IMR-90 (cell line): ENCODE results near the gene SLX4IP. TPM values are rescaled to one million over a fixed set of nuclear protein-coding genes. Genes with fewer than 3 reads are reported as not detected.

Source experiments
- ATAC-seq: fragments of 200-7000 bp; cut with Tn5 transposase; 2 replicates; pipeline ENCODE4 v1.9.1; 2020; ENCODE audit warnings: low read depth, mild to moderate bottlenecking, moderate library complexity
- BruUV-seq: library from RNA; stranded (reverse); fragments of 400-500 nt; replicated peaks from 2 replicates; lab custom pipeline; 2021; lab: Mats Ljungman, UMichigan
- CTCF ChIA-PET: fragments of 300-600 bp; formaldehyde crosslinking; extraction: SDS; loops from one replicate; lab custom pipeline; 2021; ENCODE audit warnings: antibody characterized with exemption; lab: Yijun Ruan, JAX
- POLR2A ChIA-PET: fragments of 300-600 bp; sonication (Branson Sonifier 250); formaldehyde crosslinking; loops from one replicate; lab custom pipeline; 2022; ENCODE audit warnings: antibody characterized with exemption; ENCODE audit not compliant: unreplicated experiment; lab: Charles Lee
- DNase-seq: peaks from one replicate; pipeline ENCODE4 v3.0.0; 2013
- H2AFZ ChIP-seq: replicated peaks from 2 replicates; pipeline ENCODE3; 2013; ENCODE audit warnings: low read length, mild to moderate bottlenecking; ENCODE audit not compliant: poor library complexity
- H2AK5ac ChIP-seq: 2 replicates; pipeline ENCODE4 v1.6.1; 2013; ENCODE audit warnings: low read depth, low read length, inconsistent platforms
- H2AK9ac ChIP-seq: replicated peaks from 2 replicates; pipeline ENCODE3; 2013; ENCODE audit warnings: mild to moderate bottlenecking, low read depth, low read length, moderate library complexity; ENCODE audit not compliant: poor library complexity
- H2BK120ac ChIP-seq: 2 replicates; pipeline ENCODE4 v1.6.1; 2013; ENCODE audit warnings: low read depth, low read length, inconsistent platforms
- H2BK15ac ChIP-seq: 3 replicates; pipeline ENCODE4 v1.6.1; 2013; ENCODE audit warnings: low read depth, low read length, inconsistent platforms
- H2BK20ac ChIP-seq: 2 replicates; pipeline ENCODE4 v1.6.1; 2013; ENCODE audit warnings: low read depth, mild to moderate bottlenecking, inconsistent platforms, low read length, moderate library complexity
- H2BK5ac ChIP-seq: 2 replicates; pipeline ENCODE4 v1.6.1; 2013; ENCODE audit warnings: mild to moderate bottlenecking, low read depth, low read length, inconsistent platforms; ENCODE audit not compliant: poor library complexity, severe bottlenecking
- H3K14ac ChIP-seq: replicated peaks from 2 replicates; pipeline ENCODE4 v1.6.1; 2013; ENCODE audit warnings: low read depth, low read length, inconsistent platforms
- H3K18ac ChIP-seq: 2 replicates; pipeline ENCODE4 v1.6.1; 2013; ENCODE audit warnings: low read depth, low read length, control low read depth
- H3K23ac ChIP-seq: 2 replicates; pipeline ENCODE4 v1.6.1; 2013; ENCODE audit warnings: low read depth, low read length, inconsistent platforms
- H3K27ac ChIP-seq: 2 replicates; pipeline ENCODE4 v1.5.1; 2013; ENCODE audit warnings: mild to moderate bottlenecking, control low read depth, low read length; ENCODE audit not compliant: insufficient read depth
- H3K27me3 ChIP-seq: 2 replicates; pipeline ENCODE4 v1.6.1; 2013; ENCODE audit warnings: low read length; ENCODE audit not compliant: control insufficient read depth, insufficient read depth
- H3K36me3 ChIP-seq: 2 replicates; pipeline ENCODE4 v1.6.1; 2013; ENCODE audit warnings: low read length, mixed read lengths; ENCODE audit not compliant: control insufficient read depth, insufficient read depth
- H3K4ac ChIP-seq: 2 replicates; pipeline ENCODE4 v1.6.1; 2013; ENCODE audit warnings: low read depth, low read length, inconsistent platforms
- H3K4me1 ChIP-seq: 2 replicates; pipeline ENCODE4 v1.6.1; 2013; ENCODE audit warnings: low read length, mixed read lengths; ENCODE audit not compliant: control insufficient read depth, insufficient read depth
- H3K4me2 ChIP-seq: 2 replicates; pipeline ENCODE4 v1.6.1; 2013; ENCODE audit warnings: low read depth, mild to moderate bottlenecking, control low read depth, low read length, moderate library complexity
- H3K4me3 ChIP-seq: 2 replicates; pipeline ENCODE4 v1.5.1; 2013; ENCODE audit warnings: low read depth, mild to moderate bottlenecking, control low read depth, low read length, moderate library complexity; ENCODE audit not compliant: insufficient read depth
- H3K56ac ChIP-seq: 2 replicates; pipeline ENCODE4 v1.6.1; 2013; ENCODE audit warnings: low read length, inconsistent platforms; ENCODE audit not compliant: insufficient read depth; ENCODE audit errors: extremely low read depth
- H3K79me1 ChIP-seq, 2 experiments: 2 replicates each; pipeline ENCODE4 v1.6.1; 2013; ENCODE audit warnings: low read length in 2 of 2, inconsistent platforms in 1 of 2, low read depth in 1 of 2
- H3K9ac ChIP-seq: 2 replicates; pipeline ENCODE4 v1.6.1; 2013; ENCODE audit warnings: low read depth, low read length, control low read depth
- H3K9me1 ChIP-seq: 2 replicates; pipeline ENCODE4 v1.6.1; 2013; ENCODE audit warnings: low read length, inconsistent platforms; ENCODE audit not compliant: insufficient read depth
- H3K9me3 ChIP-seq: 2 replicates; pipeline ENCODE4 v1.6.1; 2013; ENCODE audit warnings: low read length; ENCODE audit not compliant: control insufficient read depth, insufficient read depth
- H4K20me1 ChIP-seq: 2 replicates; pipeline ENCODE4 v1.6.1; 2013; ENCODE audit warnings: low read length, inconsistent platforms; ENCODE audit not compliant: insufficient read depth
- H4K5ac ChIP-seq: 2 replicates; pipeline ENCODE4 v1.6.1; 2013; ENCODE audit warnings: mild to moderate bottlenecking, low read depth, low read length, control low read depth
- H4K8ac ChIP-seq, 2 experiments: 2 replicates each; pipeline ENCODE4 v1.6.1; 2013; ENCODE audit warnings: low read depth in 2 of 2, low read length in 2 of 2, control low read depth in 1 of 2, inconsistent platforms in 1 of 2
- H4K91ac ChIP-seq: 2 replicates; pipeline ENCODE4 v1.6.1; 2013; ENCODE audit warnings: low read depth, low read length, inconsistent platforms; ENCODE audit not compliant: insufficient read depth
- BHLHE40 ChIP-seq: fragments of 150-350 bp; IDR thresholded peaks from 2 replicates; pipeline ENCODE4 v1.6.1; 2016; ENCODE audit warnings: mild to moderate bottlenecking, low read depth, low read length
- CEBPB ChIP-seq: IDR thresholded peaks from 2 replicates; pipeline ENCODE4 v1.6.1; 2012; ENCODE audit warnings: low read depth, low read length, improper control_type of control experiment
- CHD1 ChIP-seq: IDR thresholded peaks from 2 replicates; pipeline ENCODE4 v1.6.1; 2012; ENCODE audit warnings: low read depth, low read length, improper control_type of control experiment
- FOS ChIP-seq: fragments of 150-350 bp; IDR thresholded peaks from 2 replicates; pipeline ENCODE4 v1.6.1; 2016; ENCODE audit warnings: low read depth, low read length
- MAFK ChIP-seq: IDR thresholded peaks from 2 replicates; pipeline ENCODE4 v1.6.1; 2012; ENCODE audit warnings: low read depth, low read length, improper control_type of control experiment
- MAZ ChIP-seq: IDR thresholded peaks from 2 replicates; pipeline ENCODE4 v1.6.1; 2012; ENCODE audit warnings: low read depth, mild to moderate bottlenecking, low read length, improper control_type of control experiment, moderate library complexity, borderline replicate concordance
- MXI1 ChIP-seq: IDR thresholded peaks from 2 replicates; pipeline ENCODE4 v1.6.1; 2012; ENCODE audit warnings: low read depth, mild to moderate bottlenecking, low read length, moderate library complexity, borderline replicate concordance
- NFE2L2 ChIP-seq: fragments of 150-350 bp; IDR thresholded peaks from 2 replicates; pipeline ENCODE4 v1.6.1; 2016; ENCODE audit warnings: low read depth, mild to moderate bottlenecking, low read length
- POLR2A ChIP-seq: IDR thresholded peaks from 2 replicates; pipeline ENCODE4 v1.6.1; 2012; ENCODE audit warnings: mild to moderate bottlenecking, low read depth, low read length
- RAD21 ChIP-seq: IDR thresholded peaks from 2 replicates; pipeline ENCODE4 v1.6.1; 2012; ENCODE audit warnings: low read length, improper control_type of control experiment
- RCOR1 ChIP-seq: IDR thresholded peaks from 2 replicates; pipeline ENCODE4 v1.6.1; 2012; ENCODE audit warnings: mild to moderate bottlenecking, low read length, improper control_type of control experiment; ENCODE audit not compliant: insufficient replicate concordance
- RFX5 ChIP-seq: IDR thresholded peaks from 2 replicates; pipeline ENCODE4 v1.8.0; 2012; ENCODE audit warnings: low read depth, mild to moderate bottlenecking, low read length, moderate library complexity
- SMC3 ChIP-seq: fragments of 150-350 bp; IDR thresholded peaks from 2 replicates; pipeline ENCODE4 v1.6.1; 2016; ENCODE audit warnings: low read depth, mild to moderate bottlenecking, antibody characterized with exemption, low read length, moderate library complexity
- WGBS, 2 experiments: methylation state at CpG; one replicate each; pipeline versions ENCODE4 v1.1.5 to v1.1.7; 2013; ENCODE audit warnings: missing lambda C conversion rate in 2 of 2; ENCODE audit not compliant: insufficient read length in 1 of 2; ENCODE audit errors: extremely low coverage in 2 of 2; 5-methylcytosine and 5-hydroxymethylcytosine counted together
- dilution Hi-C: fragments of 300-500 bp; cut with HindIII; formaldehyde crosslinking; loops from one replicate; pipeline ENCODE4 v1.14.3; 2018; ENCODE audit warnings: low sequenced_read_pairs; ENCODE audit not compliant: unreplicated experiment
- in situ Hi-C: fragments of 300-500 bp; cut with MboI; formaldehyde crosslinking; loops from 3 replicates; pipeline ENCODE4 v1.14.3; 2019; ENCODE audit warnings: low sequenced_read_pairs, inconsistent platforms, mixed read lengths
- intact Hi-C: fragments of 100-400 bp; cut with micrococcal nuclease; formaldehyde crosslinking; loops from 2 replicates; pipeline ENCODE4 v1.10.0; 2022
- polyA plus RNA-seq, 3 experiments: library from polyadenylated mRNA; depleted of rRNA; stranded (reverse); fragments of >200 nt; gene quantifications; 2 replicates each; pipeline ENCODE4 v1.2.3, GENCODE V29; 2012; ENCODE audit warnings: low replicate concordance in 1 of 3
- total RNA-seq: library from RNA; depleted of rRNA; stranded (reverse); fragments of >200 nt; gene quantifications from 2 replicates; pipeline ENCODE4 v1.2.3, GENCODE V29; 2012
- TF ChIP-seq, protein P1 (sequence below): fragments of 150-350 bp; IDR thresholded peaks from 2 replicates; pipeline ENCODE4 v1.6.1; 2017; ENCODE audit warnings: mild to moderate bottlenecking, antibody characterized with exemption, low read length, low read depth
- TF ChIP-seq, protein P2 (sequence below): fragments of 150-350 bp; IDR thresholded peaks from 2 replicates; pipeline ENCODE4 v1.6.1; 2016; ENCODE audit warnings: low read depth, mild to moderate bottlenecking, low read length, moderate library complexity, borderline replicate concordance
- TF ChIP-seq, protein P3 (sequence below): conservative IDR thresholded peaks from 2 replicates; pipeline ENCODE4 v1.5.1; 2012; ENCODE audit warnings: mild to moderate bottlenecking, low read depth, low read length, improper control_type of control experiment

The SLX4IP gene
- total and polyA plus RNA-seq, 2 of the 4 experiments (the other 2 are of a cell fraction), result 1.3 to 5.9 TPM

DNA sequence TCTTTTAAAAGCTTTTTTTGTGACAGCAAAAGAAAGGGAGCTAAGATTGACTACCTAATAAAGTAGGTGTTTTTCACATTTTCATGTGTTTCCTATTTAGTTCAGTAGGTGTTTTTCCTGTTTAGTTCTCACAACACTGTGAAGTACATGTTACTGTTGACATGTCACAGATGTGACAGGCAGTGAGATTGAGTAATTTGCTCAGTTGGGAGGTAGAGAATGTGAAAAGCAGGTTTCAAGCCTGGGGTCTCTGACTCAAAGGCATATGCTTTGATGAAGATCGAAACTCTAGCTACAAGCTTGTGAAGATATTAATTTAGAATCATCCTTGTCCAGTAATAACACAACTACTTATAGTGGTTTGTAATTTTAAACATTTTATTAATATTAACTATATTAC is 43.1 kb downstream of the SLX4IP start:
- Histone ChIP-seq H2BK120ac (no peak overlapping the region), H3K79me1 (peaks cover 4 to 5% of the 10 kb centered on the region in 2 experiments; a peak in 2 of 4 replicates), H2AK5ac (no peak overlapping the region), H4K20me1 (no peaks in the 10 kb centered on the region), H3K23ac (no peak overlapping the region), H2AK9ac (no peak overlapping the region), H3K9me3 (no peaks in the 10 kb centered on the region), H3K18ac (no peak overlapping the region), H3K4ac (no peak overlapping the region), H3K4me2 (no peak overlapping the region), H2BK20ac (no peak overlapping the region), H3K4me3 (no peak overlapping the region), H3K9me1 (no peaks in the 10 kb centered on the region; the same call in 1 of the 2 replicates), H2BK5ac (no peak overlapping the region), H2BK15ac (no peak overlapping the region), H3K4me1 (peaks cover 2% of the 10 kb centered on the region), H3K56ac (no peak overlapping the region), H3K36me3 (no peaks in the 10 kb centered on the region), H3K14ac (no peak overlapping the region), H3K27me3 (no peaks in the 10 kb centered on the region), H4K5ac (no peak overlapping the region), H4K91ac (no peak overlapping the region), H2AFZ (no peak overlapping the region), H3K9ac (no peak overlapping the region), H4K8ac (no peak overlapping the region), H3K27ac (no peak overlapping the region)
- DNase-seq (no peak), ATAC-seq (no peak)
- TF ChIP-seq CEBPB, result no peak
- TF ChIP-seq RFX5, result no peak
- TF ChIP-seq MAFK, result no peak
- TF ChIP-seq, protein P1, sequence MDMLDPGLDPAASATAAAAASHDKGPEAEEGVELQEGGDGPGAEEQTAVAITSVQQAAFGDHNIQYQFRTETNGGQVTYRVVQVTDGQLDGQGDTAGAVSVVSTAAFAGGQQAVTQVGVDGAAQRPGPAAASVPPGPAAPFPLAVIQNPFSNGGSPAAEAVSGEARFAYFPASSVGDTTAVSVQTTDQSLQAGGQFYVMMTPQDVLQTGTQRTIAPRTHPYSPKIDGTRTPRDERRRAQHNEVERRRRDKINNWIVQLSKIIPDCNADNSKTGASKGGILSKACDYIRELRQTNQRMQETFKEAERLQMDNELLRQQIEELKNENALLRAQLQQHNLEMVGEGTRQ, result no peak
- no peak for TF ChIP-seq BHLHE40
- TF ChIP-seq NFE2L2, result no peak
- TF ChIP-seq MXI1, result no peak
- TF ChIP-seq, protein P2, sequence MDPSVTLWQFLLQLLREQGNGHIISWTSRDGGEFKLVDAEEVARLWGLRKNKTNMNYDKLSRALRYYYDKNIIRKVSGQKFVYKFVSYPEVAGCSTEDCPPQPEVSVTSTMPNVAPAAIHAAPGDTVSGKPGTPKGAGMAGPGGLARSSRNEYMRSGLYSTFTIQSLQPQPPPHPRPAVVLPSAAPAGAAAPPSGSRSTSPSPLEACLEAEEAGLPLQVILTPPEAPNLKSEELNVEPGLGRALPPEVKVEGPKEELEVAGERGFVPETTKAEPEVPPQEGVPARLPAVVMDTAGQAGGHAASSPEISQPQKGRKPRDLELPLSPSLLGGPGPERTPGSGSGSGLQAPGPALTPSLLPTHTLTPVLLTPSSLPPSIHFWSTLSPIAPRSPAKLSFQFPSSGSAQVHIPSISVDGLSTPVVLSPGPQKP, result no peak
- TF ChIP-seq RCOR1, result no peak
- TF ChIP-seq SMC3, result no peak
- TF ChIP-seq RAD21, result no peak
- no peak for TF ChIP-seq POLR2A
- TF ChIP-seq, protein P3, sequence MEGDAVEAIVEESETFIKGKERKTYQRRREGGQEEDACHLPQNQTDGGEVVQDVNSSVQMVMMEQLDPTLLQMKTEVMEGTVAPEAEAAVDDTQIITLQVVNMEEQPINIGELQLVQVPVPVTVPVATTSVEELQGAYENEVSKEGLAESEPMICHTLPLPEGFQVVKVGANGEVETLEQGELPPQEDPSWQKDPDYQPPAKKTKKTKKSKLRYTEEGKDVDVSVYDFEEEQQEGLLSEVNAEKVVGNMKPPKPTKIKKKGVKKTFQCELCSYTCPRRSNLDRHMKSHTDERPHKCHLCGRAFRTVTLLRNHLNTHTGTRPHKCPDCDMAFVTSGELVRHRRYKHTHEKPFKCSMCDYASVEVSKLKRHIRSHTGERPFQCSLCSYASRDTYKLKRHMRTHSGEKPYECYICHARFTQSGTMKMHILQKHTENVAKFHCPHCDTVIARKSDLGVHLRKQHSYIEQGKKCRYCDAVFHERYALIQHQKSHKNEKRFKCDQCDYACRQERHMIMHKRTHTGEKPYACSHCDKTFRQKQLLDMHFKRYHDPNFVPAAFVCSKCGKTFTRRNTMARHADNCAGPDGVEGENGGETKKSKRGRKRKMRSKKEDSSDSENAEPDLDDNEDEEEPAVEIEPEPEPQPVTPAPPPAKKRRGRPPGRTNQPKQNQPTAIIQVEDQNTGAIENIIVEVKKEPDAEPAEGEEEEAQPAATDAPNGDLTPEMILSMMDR, result no peak
- no peak for TF ChIP-seq FOS
- TF ChIP-seq MAZ, result no peak
- TF ChIP-seq CHD1, result no peak
- intact Hi-C loops (loop anchor here (5.0 kb wide), 1 partner anchor 34 kb away; no protein-coding TSS in a partner anchor), in situ Hi-C loops (no loop called here), dilution Hi-C loops (no loop called here)
- ChIA-PET POLR2A (no interaction called here), CTCF (no interaction called here)
- WGBS, 2 experiments, result no CpG with 5 or more reads among the region's 1 CpG
- BruUV-seq, result no TSS peak
